Measurements from ENCODE around the gene CLDN9. TPM values are rescaled to one million over a fixed set of nuclear protein-coding genes. Genes with fewer than 3 reads are reported as not detected.

Gene CLDN9
- total and polyA plus RNA-seq, 2 experiments from 2014 or later, result 3.5 to 8.9 TPM

- H3K9me3 ChIP-seq (ENCODE audit: low read depth), result no peaks in the 10 kb centered on the region
- H3K4me2 ChIP-seq, result peak overlapping the region; percentile 99
- no peaks in the 10 kb centered on the region for H3K36me3 ChIP-seq (replicated peaks; ENCODE audit: insufficient read depth, low read depth)
- TF ChIP-seq EZH2 (IDR thresholded peaks at IDR 0.05; ENCODE audit: borderline replicate concordance), result no peak
- TF ChIP-seq, protein P1, sequence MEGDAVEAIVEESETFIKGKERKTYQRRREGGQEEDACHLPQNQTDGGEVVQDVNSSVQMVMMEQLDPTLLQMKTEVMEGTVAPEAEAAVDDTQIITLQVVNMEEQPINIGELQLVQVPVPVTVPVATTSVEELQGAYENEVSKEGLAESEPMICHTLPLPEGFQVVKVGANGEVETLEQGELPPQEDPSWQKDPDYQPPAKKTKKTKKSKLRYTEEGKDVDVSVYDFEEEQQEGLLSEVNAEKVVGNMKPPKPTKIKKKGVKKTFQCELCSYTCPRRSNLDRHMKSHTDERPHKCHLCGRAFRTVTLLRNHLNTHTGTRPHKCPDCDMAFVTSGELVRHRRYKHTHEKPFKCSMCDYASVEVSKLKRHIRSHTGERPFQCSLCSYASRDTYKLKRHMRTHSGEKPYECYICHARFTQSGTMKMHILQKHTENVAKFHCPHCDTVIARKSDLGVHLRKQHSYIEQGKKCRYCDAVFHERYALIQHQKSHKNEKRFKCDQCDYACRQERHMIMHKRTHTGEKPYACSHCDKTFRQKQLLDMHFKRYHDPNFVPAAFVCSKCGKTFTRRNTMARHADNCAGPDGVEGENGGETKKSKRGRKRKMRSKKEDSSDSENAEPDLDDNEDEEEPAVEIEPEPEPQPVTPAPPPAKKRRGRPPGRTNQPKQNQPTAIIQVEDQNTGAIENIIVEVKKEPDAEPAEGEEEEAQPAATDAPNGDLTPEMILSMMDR (IDR thresholded peaks at IDR 0.05; ENCODE audit: poor library complexity), result no peak
- TF ChIP-seq EZH2phosphoT487 (IDR thresholded peaks at IDR 0.05; ENCODE audit: low read depth, severe bottlenecking, unreplicated experiment), result no peak
- DNase-seq (ENCODE audit: low spot score), result no peak
- 89% methylated on average over 3 of the region's 9 CpGs for WGBS (ENCODE audit: low lambda C conversion rate, missing lambda C conversion rate)
- H2AFZ ChIP-seq, result peak overlapping the region; percentile 54
- H3K9me2 ChIP-seq (replicated peaks; ENCODE audit: insufficient read depth), result no peaks in the 10 kb centered on the region
- peaks cover 12% of the 10 kb centered on the region for H3K4me1 ChIP-seq (ENCODE audit: insufficient read depth)
- H3K79me2 ChIP-seq, result no peaks in the 10 kb centered on the region
- H4K20me1 ChIP-seq (ENCODE audit: insufficient read depth, poor library complexity, severe bottlenecking), result no peaks in the 10 kb centered on the region
- H3K27me3 ChIP-seq, result no peaks in the 10 kb centered on the region
- H3K27ac ChIP-seq, result peak overlapping the region; percentile 87
- H3K4me3 ChIP-seq, result no peak overlapping the region
Measured at GRCh38 chr16:3059723-3060242, 47.1 kb downstream of the CLDN9 start.

DNA sequence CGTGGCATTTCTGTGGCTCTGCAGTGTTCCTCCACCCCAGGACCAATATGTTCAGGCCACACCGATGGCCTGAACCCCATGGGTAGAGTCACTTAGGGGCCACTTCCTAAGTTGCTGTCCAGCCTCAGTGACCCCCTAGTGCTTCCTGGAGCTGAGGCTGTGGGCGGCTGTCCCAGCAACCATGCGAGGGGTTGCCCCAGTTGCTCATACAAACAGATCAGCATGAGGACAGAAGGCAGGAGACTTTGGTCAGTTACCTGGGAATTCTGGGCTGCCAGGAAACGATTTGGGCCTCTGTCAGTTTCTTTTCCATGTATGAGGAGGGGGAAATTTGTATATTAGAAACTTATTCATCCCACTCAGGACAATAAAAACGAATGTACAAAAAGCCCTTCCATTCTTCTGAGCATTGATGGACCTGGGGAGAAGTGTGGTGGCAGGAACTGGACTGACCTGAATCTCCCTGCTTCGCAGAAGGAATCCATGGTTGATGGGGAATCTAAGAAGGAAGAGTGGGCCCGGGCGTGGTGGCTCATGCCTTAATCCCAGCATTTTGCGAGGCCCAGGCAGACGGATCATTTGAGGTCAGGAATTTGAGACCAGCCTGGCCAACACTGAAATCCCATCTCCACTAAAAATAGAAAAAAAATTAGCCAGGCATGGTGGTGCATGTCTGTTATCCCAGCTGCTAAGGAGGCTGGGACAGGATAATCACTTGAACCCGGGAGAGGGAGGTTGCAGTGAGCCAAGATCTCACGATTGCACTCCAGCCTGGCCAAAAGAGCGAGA, 47.8 kb downstream of the CLDN9 start:
- no peaks in the 10 kb centered on the region for H3K79me2 ChIP-seq
- no peak overlapping the region for H2AFZ ChIP-seq
- H3K27me3 ChIP-seq, result no peaks in the 10 kb centered on the region
- TF ChIP-seq, protein P1 (IDR thresholded peaks at IDR 0.05; ENCODE audit: poor library complexity), result no peak
- TF ChIP-seq EZH2phosphoT487 (IDR thresholded peaks at IDR 0.05; ENCODE audit: low read depth, severe bottlenecking, unreplicated experiment) (no peak), EZH2 (IDR thresholded peaks at IDR 0.05; ENCODE audit: borderline replicate concordance) (no peak)
- no peak for DNase-seq (ENCODE audit: low spot score)
- no peaks in the 10 kb centered on the region for H3K9me2 ChIP-seq (replicated peaks; ENCODE audit: insufficient read depth)
- peaks cover 15% of the 10 kb centered on the region for H3K4me1 ChIP-seq (ENCODE audit: insufficient read depth)
- H3K4me2 ChIP-seq, result no peak overlapping the region
- 78% methylated on average over 14 of the region's 14 CpGs for whole genome bisulfite sequencing (ENCODE audit: low lambda C conversion rate, missing lambda C conversion rate)
- H3K36me3 ChIP-seq (replicated peaks; ENCODE audit: insufficient read depth, low read depth), result no peaks in the 10 kb centered on the region
- H3K27ac ChIP-seq, result peak overlapping the region; percentile 87
- no peaks in the 10 kb centered on the region for H3K9me3 ChIP-seq (ENCODE audit: low read depth)
- no peaks in the 10 kb centered on the region for H4K20me1 ChIP-seq (ENCODE audit: insufficient read depth, poor library complexity, severe bottlenecking)
- H3K4me3 ChIP-seq, result no peak overlapping the region

DNA sequence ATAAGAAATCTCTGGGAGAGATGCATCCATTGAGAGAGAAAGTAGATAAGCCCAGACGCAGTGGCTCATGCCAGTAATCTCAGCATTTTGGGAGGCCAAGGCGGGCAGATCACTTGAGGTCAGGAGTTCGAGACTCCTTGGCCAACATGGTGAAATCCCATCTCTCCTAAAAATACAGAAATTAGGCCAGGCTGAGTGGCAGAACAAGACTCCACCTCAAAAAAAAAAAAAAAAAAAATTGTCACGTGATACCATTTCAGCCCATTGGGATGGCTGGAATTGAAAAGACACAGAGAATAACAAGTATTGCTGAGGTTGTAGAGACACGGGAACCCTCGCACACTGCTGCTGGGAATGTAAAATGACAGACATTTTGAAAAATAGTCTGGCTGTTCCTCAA, 49.8 kb downstream of the CLDN9 start:
- Histone ChIP-seq H3K9me2 (replicated peaks; ENCODE audit: insufficient read depth) (no peaks in the 10 kb centered on the region), H3K27me3 (no peaks in the 10 kb centered on the region), H3K4me2 (no peak overlapping the region), H3K27ac (peak overlapping the region; percentile 48), H3K36me3 (replicated peaks; ENCODE audit: insufficient read depth, low read depth) (no peaks in the 10 kb centered on the region), H3K4me1 (ENCODE audit: insufficient read depth) (peaks cover 15% of the 10 kb centered on the region), H2AFZ (no peak overlapping the region), H3K4me3 (no peak overlapping the region), H4K20me1 (ENCODE audit: insufficient read depth, poor library complexity, severe bottlenecking) (no peaks in the 10 kb centered on the region), H3K79me2 (no peaks in the 10 kb centered on the region), H3K9me3 (ENCODE audit: low read depth) (no peaks in the 10 kb centered on the region)
- TF ChIP-seq, protein P1 (IDR thresholded peaks at IDR 0.05; ENCODE audit: poor library complexity), result no peak
- DNase-seq (ENCODE audit: low spot score), result no peak
- WGBS (ENCODE audit: low lambda C conversion rate, missing lambda C conversion rate), result 93% methylated on average over 6 of the region's 6 CpGs
